ENCODE data around the gene SYDE2.

GRCh38 chr1:85115933-85116332, 84.9 kb downstream of the SYDE2 start:
- TF ChIP-seq, protein P1, sequence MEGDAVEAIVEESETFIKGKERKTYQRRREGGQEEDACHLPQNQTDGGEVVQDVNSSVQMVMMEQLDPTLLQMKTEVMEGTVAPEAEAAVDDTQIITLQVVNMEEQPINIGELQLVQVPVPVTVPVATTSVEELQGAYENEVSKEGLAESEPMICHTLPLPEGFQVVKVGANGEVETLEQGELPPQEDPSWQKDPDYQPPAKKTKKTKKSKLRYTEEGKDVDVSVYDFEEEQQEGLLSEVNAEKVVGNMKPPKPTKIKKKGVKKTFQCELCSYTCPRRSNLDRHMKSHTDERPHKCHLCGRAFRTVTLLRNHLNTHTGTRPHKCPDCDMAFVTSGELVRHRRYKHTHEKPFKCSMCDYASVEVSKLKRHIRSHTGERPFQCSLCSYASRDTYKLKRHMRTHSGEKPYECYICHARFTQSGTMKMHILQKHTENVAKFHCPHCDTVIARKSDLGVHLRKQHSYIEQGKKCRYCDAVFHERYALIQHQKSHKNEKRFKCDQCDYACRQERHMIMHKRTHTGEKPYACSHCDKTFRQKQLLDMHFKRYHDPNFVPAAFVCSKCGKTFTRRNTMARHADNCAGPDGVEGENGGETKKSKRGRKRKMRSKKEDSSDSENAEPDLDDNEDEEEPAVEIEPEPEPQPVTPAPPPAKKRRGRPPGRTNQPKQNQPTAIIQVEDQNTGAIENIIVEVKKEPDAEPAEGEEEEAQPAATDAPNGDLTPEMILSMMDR (IDR thresholded peaks at IDR 0.05), result no peak
- no peak for TF ChIP-seq POLR2A (IDR thresholded peaks at IDR 0.05)

Measured in Peyer's patch (tissue), 4 donors.